Measurements from ENCODE around the gene PRKAR1B.
"Not testable (repeated sequence)": the region's sequence is repeated elsewhere in the genome, so short reads cannot be mapped to it uniquely, and the experiment has no call there.

PRKAR1B gene

GRCh38 chr7:753190-753589 is 26.1 kb upstream of the PRKAR1B start:
- H3K36me3 ChIP-seq (ENCODE audit: insufficient read depth, low read length) = peaks cover 72% of the 10 kb centered on the region
- no peaks in the 10 kb centered on the region for H3K27me3 ChIP-seq (ENCODE audit: insufficient read depth, low read length)
- H2AFZ ChIP-seq (ENCODE audit: low read depth, low read length) = no peak overlapping the region

GRCh38 chr7:752256-752655 is 25.2 kb upstream of the PRKAR1B start:
- H2AFZ ChIP-seq (ENCODE audit: low read depth, low read length) = not testable (repeated sequence)
- peaks cover 62% of the 10 kb centered on the region for H3K36me3 ChIP-seq (ENCODE audit: insufficient read depth, low read length)

More at GRCh38 chr7:753190-753589, 26.1 kb upstream of the PRKAR1B start:
- H3K9me3 ChIP-seq (ENCODE audit: low read length) = no peaks in the 10 kb centered on the region
- no peak overlapping the region for H3K4me3 ChIP-seq (ENCODE audit: low read length)
- H3K4me1 ChIP-seq (ENCODE audit: insufficient read depth, low read length) = no peaks in the 10 kb centered on the region

DNA sequence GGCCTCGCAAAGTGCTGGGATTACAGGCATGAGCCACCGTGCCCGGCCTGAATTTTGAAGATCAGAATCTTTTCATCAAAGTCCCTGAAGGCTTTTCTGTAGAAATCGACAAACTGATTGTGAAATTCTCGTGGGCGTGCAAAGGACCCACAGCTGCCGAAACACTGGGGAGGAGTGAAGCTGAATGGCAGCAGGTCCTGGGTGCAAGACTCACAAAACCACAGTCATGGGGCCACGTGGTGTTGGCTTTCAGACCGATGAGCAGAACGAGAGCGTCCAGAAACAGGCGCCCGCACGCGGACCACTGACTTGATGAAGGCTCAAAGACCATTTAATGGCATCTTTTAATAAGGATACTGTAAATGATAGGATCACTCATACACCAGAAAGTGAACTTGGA is 24.7 kb upstream of the PRKAR1B start:
- Histone ChIP-seq H3K27me3 (ENCODE audit: insufficient read depth, low read length) (no peaks in the 10 kb centered on the region), H3K36me3 (ENCODE audit: insufficient read depth, low read length) (peaks cover 59% of the 10 kb centered on the region), H3K9me3 (ENCODE audit: low read length) (no peaks in the 10 kb centered on the region), H2AFZ (ENCODE audit: low read depth, low read length) (no peak overlapping the region), H3K4me1 (ENCODE audit: insufficient read depth, low read length) (no peaks in the 10 kb centered on the region), H3K4me3 (ENCODE audit: low read length) (no peak overlapping the region)

More at GRCh38 chr7:752256-752655, 25.2 kb upstream of the PRKAR1B start:
- H3K9me3 ChIP-seq (ENCODE audit: low read length); H3K27me3 ChIP-seq (ENCODE audit: insufficient read depth, low read length); H3K4me3 ChIP-seq (ENCODE audit: low read length); H3K4me1 ChIP-seq (ENCODE audit: insufficient read depth, low read length): not testable (repeated sequence)

DNA sequence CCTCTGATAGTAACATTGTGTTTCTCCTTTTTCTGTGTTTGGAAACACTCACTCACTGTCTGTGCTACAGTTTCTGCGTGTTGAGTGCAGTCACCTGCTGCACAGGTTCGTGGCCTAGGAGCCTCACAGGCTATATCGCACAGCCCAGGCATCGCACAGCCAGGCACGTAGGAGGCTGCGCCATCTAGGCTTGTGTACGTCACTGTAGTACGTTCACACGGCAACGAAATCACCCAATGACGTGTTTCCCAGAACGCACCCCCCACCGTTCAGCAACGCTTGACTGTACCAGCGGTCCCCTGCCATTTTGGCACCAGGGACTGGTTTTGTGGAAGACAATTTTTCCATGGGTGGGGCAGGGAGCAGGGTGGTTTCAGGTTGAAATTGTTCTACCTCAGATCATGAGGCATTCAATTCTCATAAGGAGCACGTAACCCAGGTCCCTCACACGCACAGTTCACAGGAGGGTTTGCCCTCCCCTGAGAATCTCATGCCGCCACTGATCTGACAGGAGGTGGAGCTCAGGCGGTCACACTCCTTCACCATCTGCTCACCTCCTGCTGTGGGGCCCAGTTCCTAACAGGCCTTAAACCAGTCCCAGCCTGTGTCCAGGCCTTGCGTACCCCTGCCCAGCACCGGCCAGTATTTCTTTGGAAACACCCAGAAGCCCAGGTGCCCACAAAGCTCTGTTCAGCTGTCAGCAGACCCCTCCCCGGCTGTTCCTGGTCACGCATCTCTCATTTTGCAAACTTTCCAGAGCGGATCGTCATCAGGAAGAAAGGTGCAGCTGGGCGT is 23.2 kb upstream of the PRKAR1B start:
- no peaks in the 10 kb centered on the region for H3K27me3 ChIP-seq (ENCODE audit: insufficient read depth, low read length)
- H3K9me3 ChIP-seq (ENCODE audit: low read length) = no peaks in the 10 kb centered on the region
- peaks cover 58% of the 10 kb centered on the region for H3K36me3 ChIP-seq (ENCODE audit: insufficient read depth, low read length)
- H2AFZ ChIP-seq (ENCODE audit: low read depth, low read length) = no peak overlapping the region
- H3K4me1 ChIP-seq (ENCODE audit: insufficient read depth, low read length) = no peaks in the 10 kb centered on the region
- H3K4me3 ChIP-seq (ENCODE audit: low read length) = no peak overlapping the region

DNA sequence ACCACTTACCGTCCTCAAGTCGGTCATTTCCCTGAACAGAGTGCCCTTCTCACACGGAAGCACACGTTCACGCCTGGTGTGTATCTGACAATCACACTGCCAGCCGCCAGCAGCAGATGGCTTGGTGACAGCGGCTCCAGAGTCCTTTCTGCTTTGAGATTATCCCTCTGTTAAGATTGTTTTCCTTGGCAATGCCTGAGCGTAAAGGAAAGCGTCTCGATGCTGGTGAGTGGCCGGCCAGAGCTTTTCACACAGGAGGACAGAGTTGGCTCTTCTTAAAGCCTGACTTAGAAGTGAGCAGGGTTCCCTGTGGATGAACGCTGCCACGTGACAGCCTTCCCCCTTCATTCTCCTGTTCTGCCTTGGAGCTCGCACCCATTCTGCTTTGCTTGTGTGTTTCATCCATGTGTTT is 22.1 kb upstream of the PRKAR1B start:
- Histone ChIP-seq H3K27me3 (ENCODE audit: insufficient read depth, low read length) (no peaks in the 10 kb centered on the region), H3K36me3 (ENCODE audit: insufficient read depth, low read length) (peaks cover 53% of the 10 kb centered on the region), H3K4me1 (ENCODE audit: insufficient read depth, low read length) (no peaks in the 10 kb centered on the region), H2AFZ (ENCODE audit: low read depth, low read length) (no peak overlapping the region), H3K4me3 (ENCODE audit: low read length) (no peak overlapping the region), H3K9me3 (ENCODE audit: low read length) (no peaks in the 10 kb centered on the region)

- Histone ChIP-seq H3K27me3 (ENCODE audit: insufficient read depth, low read length) (no peaks in the 10 kb centered on the region), H3K36me3 (ENCODE audit: insufficient read depth, low read length) (peaks cover 51% of the 10 kb centered on the region), H3K4me1 (ENCODE audit: insufficient read depth, low read length) (no peaks in the 10 kb centered on the region), H3K4me3 (ENCODE audit: low read length) (no peak overlapping the region), H2AFZ (ENCODE audit: low read depth, low read length) (no peak overlapping the region), H3K9me3 (ENCODE audit: low read length) (no peaks in the 10 kb centered on the region)
Measured at GRCh38 chr7:748446-748845, 21.4 kb upstream of the PRKAR1B start.

DNA sequence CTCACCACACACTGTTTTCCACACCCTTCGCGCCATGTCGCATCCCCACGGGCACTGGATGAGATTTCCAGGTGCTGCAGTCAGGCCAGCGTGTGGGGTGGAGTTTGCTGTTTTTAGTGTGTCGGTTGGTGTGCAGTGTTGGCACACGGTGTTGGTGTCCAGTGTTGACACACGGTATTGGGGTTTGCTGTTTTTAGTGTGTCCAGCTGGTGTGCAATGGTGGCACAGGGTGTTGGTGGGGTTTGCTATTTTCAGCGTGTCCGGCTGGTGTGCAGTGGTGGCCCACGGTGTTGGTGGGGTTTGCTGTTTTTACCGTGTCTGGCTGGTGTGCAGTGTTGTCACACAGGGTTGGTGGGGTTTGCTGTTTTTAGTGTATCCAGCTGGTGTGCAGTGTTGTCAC is 20.1 kb upstream of the PRKAR1B start:
- H3K4me1 ChIP-seq (ENCODE audit: insufficient read depth, low read length) = no peaks in the 10 kb centered on the region
- no peak overlapping the region for H2AFZ ChIP-seq (ENCODE audit: low read depth, low read length)
- no peaks in the 10 kb centered on the region for H3K9me3 ChIP-seq (ENCODE audit: low read length)
- no peak overlapping the region for H3K4me3 ChIP-seq (ENCODE audit: low read length)
- H3K36me3 ChIP-seq (ENCODE audit: insufficient read depth, low read length) = peaks cover 53% of the 10 kb centered on the region
- H3K27me3 ChIP-seq (ENCODE audit: insufficient read depth, low read length) = no peaks in the 10 kb centered on the region

GRCh38 chr7:746155-747061 is 19.3 kb upstream of the PRKAR1B start:
- Histone ChIP-seq H2AFZ (ENCODE audit: low read depth, low read length) (no peak overlapping the region), H3K4me3 (ENCODE audit: low read length) (no peak overlapping the region), H3K36me3 (ENCODE audit: insufficient read depth, low read length) (peaks cover 54% of the 10 kb centered on the region), H3K9me3 (ENCODE audit: low read length) (no peaks in the 10 kb centered on the region), H3K27me3 (ENCODE audit: insufficient read depth, low read length) (no peaks in the 10 kb centered on the region), H3K4me1 (ENCODE audit: insufficient read depth, low read length) (no peaks in the 10 kb centered on the region)

- Histone ChIP-seq H3K36me3 (ENCODE audit: insufficient read depth, low read length) (peaks cover 52% of the 10 kb centered on the region), H3K9me3 (ENCODE audit: low read length) (no peaks in the 10 kb centered on the region), H3K4me1 (ENCODE audit: insufficient read depth, low read length) (no peaks in the 10 kb centered on the region), H3K27me3 (ENCODE audit: insufficient read depth, low read length) (no peaks in the 10 kb centered on the region), H3K4me3 (ENCODE audit: low read length) (no peak overlapping the region), H2AFZ (ENCODE audit: low read depth, low read length) (no peak overlapping the region)
Measured at GRCh38 chr7:745431-746154, 18.5 kb upstream of the PRKAR1B start.

- Histone ChIP-seq H3K9me3 (ENCODE audit: low read length) (no peaks in the 10 kb centered on the region), H2AFZ (ENCODE audit: low read depth, low read length) (no peak overlapping the region), H3K36me3 (ENCODE audit: insufficient read depth, low read length) (peaks cover 52% of the 10 kb centered on the region), H3K27me3 (ENCODE audit: insufficient read depth, low read length) (no peaks in the 10 kb centered on the region), H3K4me3 (ENCODE audit: low read length) (no peak overlapping the region), H3K4me1 (ENCODE audit: insufficient read depth, low read length) (no peaks in the 10 kb centered on the region)
Measured at GRCh38 chr7:744854-745430, 17.9 kb upstream of the PRKAR1B start.

DNA sequence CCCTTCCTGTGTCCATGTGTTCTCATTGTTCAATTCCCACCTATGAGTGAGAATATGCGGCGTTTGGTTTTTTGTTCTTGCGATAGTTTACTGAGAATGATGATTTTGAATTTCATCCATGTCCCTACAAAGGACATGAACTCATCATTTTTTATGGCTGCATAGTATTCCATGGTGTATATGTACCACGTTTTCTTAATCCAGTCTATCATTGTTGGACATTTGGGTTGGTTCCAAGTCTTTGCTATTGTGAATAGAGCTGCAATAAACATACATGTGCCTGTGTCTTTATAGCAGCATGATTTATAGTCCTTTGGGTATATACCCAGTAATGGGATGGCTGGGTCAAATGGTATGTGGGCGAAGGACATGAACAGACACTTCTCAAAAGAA is 17.0 kb upstream of the PRKAR1B start:
- not testable (repeated sequence) for H3K4me3 ChIP-seq (ENCODE audit: low read length); H2AFZ ChIP-seq (ENCODE audit: low read depth, low read length); H3K4me1 ChIP-seq (ENCODE audit: insufficient read depth, low read length); H3K9me3 ChIP-seq (ENCODE audit: low read length); H3K27me3 ChIP-seq (ENCODE audit: insufficient read depth, low read length)
- peaks cover 50% of the 10 kb centered on the region for H3K36me3 ChIP-seq (ENCODE audit: insufficient read depth, low read length)

DNA sequence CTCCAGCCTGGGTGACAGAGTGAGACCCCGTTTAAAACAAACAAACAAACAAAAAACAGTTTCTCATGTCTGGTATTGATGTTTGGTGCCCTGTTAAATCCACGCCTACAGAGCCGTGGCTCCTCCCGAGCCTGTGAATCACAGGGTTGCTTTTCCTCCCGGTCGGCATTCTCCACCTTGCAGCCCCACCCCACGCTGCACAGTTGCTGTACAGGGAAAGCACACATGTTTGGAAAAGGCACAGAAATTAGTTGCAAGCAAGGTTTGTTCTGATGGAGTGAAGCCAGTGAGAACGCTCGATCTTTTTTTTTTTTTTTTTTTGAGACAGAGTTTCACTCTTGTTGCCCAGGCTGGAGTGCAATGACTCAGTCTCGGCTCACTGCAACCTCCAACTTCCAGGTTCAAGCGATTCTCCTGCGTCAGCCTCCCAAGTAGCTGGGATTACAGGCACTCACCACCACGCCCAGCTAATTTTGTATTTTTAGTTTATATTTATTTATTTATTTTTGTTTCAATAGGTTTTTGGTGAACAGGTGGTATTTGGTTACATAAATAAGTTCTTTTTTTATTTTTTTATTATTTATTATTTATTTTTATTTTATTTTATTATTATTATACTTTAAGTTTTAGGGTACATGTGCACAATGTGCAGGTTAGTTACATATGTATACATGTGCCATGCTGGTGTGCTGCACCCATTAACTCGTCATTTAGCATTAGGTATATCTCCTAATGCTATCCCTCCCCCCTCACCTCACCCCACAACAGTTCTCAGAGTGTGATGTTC is 16.5 kb upstream of the PRKAR1B start:
- H3K4me3 ChIP-seq (ENCODE audit: low read length); H3K4me1 ChIP-seq (ENCODE audit: insufficient read depth, low read length); H3K9me3 ChIP-seq (ENCODE audit: low read length); H3K27me3 ChIP-seq (ENCODE audit: insufficient read depth, low read length); H2AFZ ChIP-seq (ENCODE audit: low read depth, low read length): not testable (repeated sequence)
- H3K36me3 ChIP-seq (ENCODE audit: insufficient read depth, low read length) = peaks cover 46% of the 10 kb centered on the region

All from neuron (in vitro differentiated cells).